ENCODE data around the gene LRCH1. TPM values are rescaled to one million over a fixed set of nuclear protein-coding genes. Genes with fewer than 3 reads are reported as not detected.
"Not testable (repeated sequence)": the region's sequence is repeated elsewhere in the genome, so short reads cannot be mapped to it uniquely, and the experiment has no call there.

The LRCH1 gene
- total RNA-seq, 3 donors from 2014 or later, result 13.5 to 16.4 (median 14.7) TPM

GRCh38 chr13:46753137-46753536 lies 200.2 kb downstream of the LRCH1 start:
- no peak for ATAC-seq
- DNase-seq, result no peak
- Mint-ChIP-seq H3K4me1 (ENCODE audit: low read depth) (peaks cover 28% of the 10 kb centered on the region), H3K27me3 (ENCODE audit: low read depth) (no peaks in the 10 kb centered on the region), H3K9me3 (no peaks in the 10 kb centered on the region), H3K4me3 (no peak overlapping the region), H3K36me3 (ENCODE audit: insufficient read depth) (peaks cover 16% of the 10 kb centered on the region)

GRCh38 chr13:46753917-46754316 lies 200.9 kb downstream of the LRCH1 start:
- Mint-ChIP-seq H3K27me3 (ENCODE audit: low read depth) (no peaks in the 10 kb centered on the region), H3K9me3 (no peaks in the 10 kb centered on the region), H3K4me3 (no peak overlapping the region), H3K36me3 (ENCODE audit: insufficient read depth) (peaks cover 16% of the 10 kb centered on the region), H3K4me1 (ENCODE audit: low read depth) (peaks cover 30% of the 10 kb centered on the region)
- no peak for DNase-seq
- ATAC-seq, result no peak

GRCh38 chr13:46754812-46755211 lies 201.8 kb downstream of the LRCH1 start:
- Mint-ChIP-seq H3K36me3 (ENCODE audit: insufficient read depth) (peaks cover 14% of the 10 kb centered on the region), H3K4me3 (no peak overlapping the region), H3K9me3 (no peaks in the 10 kb centered on the region), H3K4me1 (ENCODE audit: low read depth) (peaks cover 28% of the 10 kb centered on the region), H3K27me3 (ENCODE audit: low read depth) (no peaks in the 10 kb centered on the region)
- DNase-seq, result no peak
- ATAC-seq, result no peak

- not testable (repeated sequence) for ATAC-seq; H3K27me3 Mint-ChIP-seq (ENCODE audit: low read depth); H3K4me3 Mint-ChIP-seq; DNase-seq; H3K9me3 Mint-ChIP-seq; H3K36me3 Mint-ChIP-seq (ENCODE audit: insufficient read depth)
- H3K4me1 Mint-ChIP-seq (ENCODE audit: low read depth), result peaks cover 25% of the 10 kb centered on the region
Measured at GRCh38 chr13:46755508-46755907, 202.5 kb downstream of the LRCH1 start.

GRCh38 chr13:46756977-46757376 lies 204.0 kb downstream of the LRCH1 start:
- no peak for DNase-seq
- no peaks in the 10 kb centered on the region for H3K9me3 Mint-ChIP-seq
- H3K4me3 Mint-ChIP-seq, result no peak overlapping the region
- H3K36me3 Mint-ChIP-seq (ENCODE audit: insufficient read depth), result peaks cover 5% of the 10 kb centered on the region
- H3K27me3 Mint-ChIP-seq (ENCODE audit: low read depth), result no peaks in the 10 kb centered on the region
- no peak for ATAC-seq
- peaks cover 12% of the 10 kb centered on the region for H3K4me1 Mint-ChIP-seq (ENCODE audit: low read depth)

GRCh38 chr13:46757640-46758039 lies 204.7 kb downstream of the LRCH1 start:
- DNase-seq (no peak), ATAC-seq (no peak)
- Mint-ChIP-seq H3K4me3 (no peak overlapping the region), H3K4me1 (ENCODE audit: low read depth) (peaks cover 9% of the 10 kb centered on the region), H3K9me3 (no peaks in the 10 kb centered on the region), H3K36me3 (ENCODE audit: insufficient read depth) (peaks cover 2% of the 10 kb centered on the region), H3K27me3 (ENCODE audit: low read depth) (no peaks in the 10 kb centered on the region)

- H3K27me3 Mint-ChIP-seq (ENCODE audit: low read depth), result no peaks in the 10 kb centered on the region
- peaks cover 2% of the 10 kb centered on the region for H3K4me1 Mint-ChIP-seq (ENCODE audit: low read depth)
- no peaks in the 10 kb centered on the region for H3K36me3 Mint-ChIP-seq (ENCODE audit: insufficient read depth)
- H3K4me3 Mint-ChIP-seq, result no peak overlapping the region
- DNase-seq (no peak), ATAC-seq (no peak)
- H3K9me3 Mint-ChIP-seq, result no peaks in the 10 kb centered on the region
Measured at GRCh38 chr13:46759846-46760245, 206.9 kb downstream of the LRCH1 start.

- ATAC-seq (no peak), DNase-seq (no peak)
- no peaks in the 10 kb centered on the region for H3K9me3 Mint-ChIP-seq
- no peaks in the 10 kb centered on the region for H3K36me3 Mint-ChIP-seq (ENCODE audit: insufficient read depth)
- no peak overlapping the region for H3K4me3 Mint-ChIP-seq
- H3K4me1 Mint-ChIP-seq (ENCODE audit: low read depth), result peaks cover 2% of the 10 kb centered on the region
- H3K27me3 Mint-ChIP-seq (ENCODE audit: low read depth), result no peaks in the 10 kb centered on the region
Measured at GRCh38 chr13:46761174-46761573, 208.2 kb downstream of the LRCH1 start.

GRCh38 chr13:46761866-46762265 lies 208.9 kb downstream of the LRCH1 start:
- Mint-ChIP-seq H3K4me1 (ENCODE audit: low read depth) (peaks cover 2% of the 10 kb centered on the region), H3K9me3 (no peaks in the 10 kb centered on the region), H3K4me3 (no peak overlapping the region), H3K27me3 (ENCODE audit: low read depth) (no peaks in the 10 kb centered on the region), H3K36me3 (ENCODE audit: insufficient read depth) (no peaks in the 10 kb centered on the region)
- no peak for ATAC-seq
- no peak for DNase-seq

- not testable (repeated sequence) for H3K4me3 Mint-ChIP-seq; ATAC-seq; H3K9me3 Mint-ChIP-seq; H3K4me1 Mint-ChIP-seq (ENCODE audit: low read depth); DNase-seq; H3K27me3 Mint-ChIP-seq (ENCODE audit: low read depth)
- H3K36me3 Mint-ChIP-seq (ENCODE audit: insufficient read depth), result peaks cover 46% of the 10 kb centered on the region
Measured at GRCh38 chr13:46769925-46770324, 217.0 kb downstream of the LRCH1 start.

- ATAC-seq (no peak), DNase-seq (no peak)
- H3K4me1 Mint-ChIP-seq (ENCODE audit: low read depth), result no peaks in the 10 kb centered on the region
- no peaks in the 10 kb centered on the region for H3K9me3 Mint-ChIP-seq
- peaks cover 59% of the 10 kb centered on the region for H3K36me3 Mint-ChIP-seq (ENCODE audit: insufficient read depth)
- no peak overlapping the region for H3K4me3 Mint-ChIP-seq
- no peaks in the 10 kb centered on the region for H3K27me3 Mint-ChIP-seq (ENCODE audit: low read depth)
Measured at GRCh38 chr13:46771693-46772092, 218.7 kb downstream of the LRCH1 start.

GRCh38 chr13:46773541-46773940 lies 220.6 kb downstream of the LRCH1 start:
- Mint-ChIP-seq H3K27me3 (ENCODE audit: low read depth) (no peaks in the 10 kb centered on the region), H3K36me3 (ENCODE audit: insufficient read depth) (peaks cover 68% of the 10 kb centered on the region), H3K4me1 (ENCODE audit: low read depth) (no peaks in the 10 kb centered on the region), H3K4me3 (no peak overlapping the region), H3K9me3 (no peaks in the 10 kb centered on the region)
- ATAC-seq, result no peak
- DNase-seq, result no peak

- peaks cover 62% of the 10 kb centered on the region for H3K36me3 Mint-ChIP-seq (ENCODE audit: insufficient read depth)
- no peaks in the 10 kb centered on the region for H3K9me3 Mint-ChIP-seq
- no peaks in the 10 kb centered on the region for H3K27me3 Mint-ChIP-seq (ENCODE audit: low read depth)
- no peak for DNase-seq
- no peaks in the 10 kb centered on the region for H3K4me1 Mint-ChIP-seq (ENCODE audit: low read depth)
- H3K4me3 Mint-ChIP-seq, result no peak overlapping the region
- ATAC-seq, result no peak
Measured at GRCh38 chr13:46775385-46776107, 222.6 kb downstream of the LRCH1 start.

GRCh38 chr13:46778095-46778494 lies 225.1 kb downstream of the LRCH1 start:
- peaks cover 60% of the 10 kb centered on the region for H3K36me3 Mint-ChIP-seq (ENCODE audit: insufficient read depth)
- ATAC-seq (no peak), DNase-seq (no peak)
- H3K9me3 Mint-ChIP-seq, result no peaks in the 10 kb centered on the region
- no peak overlapping the region for H3K4me3 Mint-ChIP-seq
- H3K27me3 Mint-ChIP-seq (ENCODE audit: low read depth), result no peaks in the 10 kb centered on the region
- H3K4me1 Mint-ChIP-seq (ENCODE audit: low read depth), result no peaks in the 10 kb centered on the region

GRCh38 chr13:46778890-46779289 lies 225.9 kb downstream of the LRCH1 start:
- Mint-ChIP-seq H3K36me3 (ENCODE audit: insufficient read depth) (peaks cover 54% of the 10 kb centered on the region), H3K4me3 (no peak overlapping the region), H3K27me3 (ENCODE audit: low read depth) (no peaks in the 10 kb centered on the region), H3K4me1 (ENCODE audit: low read depth) (no peaks in the 10 kb centered on the region), H3K9me3 (no peaks in the 10 kb centered on the region)
- DNase-seq, result no peak
- ATAC-seq, result no peak

Data from activated T-cell treated with anti-CD3 and anti-CD28 coated beads, Interleukin-2, amount 50 U/mL, for 4 hours (primary cell).